Right renal pelvis (tissue), 4 donors: ENCODE data around the gene MAPRE3. TPM values are rescaled to one million over a fixed set of nuclear protein-coding genes. Genes with fewer than 3 reads are reported as not detected.

Experiments
- polyA plus RNA-seq, 4 donors: library from polyadenylated mRNA; unstranded; fragments of 120-200 nt; gene quantifications; one replicate each; pipeline ENCODE4 v1.2.1, GENCODE V29; 2013; ENCODE audit not compliant: insufficient read length in 4 of 4

MAPRE3 gene
- polyA plus RNA-seq, 4 donors, result 13.8 to 16.8 (median 14.4) TPM

Other genes starting within 250 kb of the MAPRE3 start
- 10 to 100 TPM; 16.0 to 17.6 (median 16.1) TPM for gene SLC35F6, start 206.4 kb upstream of the MAPRE3 start, polyA plus RNA-seq
- 10 to 100 TPM; 14.9 to 18.9 (median 16.3) TPM for gene CENPA, start 184.6 kb upstream of the MAPRE3 start, polyA plus RNA-seq
- 1 to 10 TPM; 5.7 to 8.5 (median 6.5) TPM for gene DPYSL5, start 122.5 kb upstream of the MAPRE3 start, polyA plus RNA-seq
- gene TMEM214, start 62.3 kb downstream of the MAPRE3 start, polyA plus RNA-seq, result 10 to 100 TPM; 56.9 to 71.4 (median 62.4) TPM
- gene AGBL5, start 81.0 kb downstream of the MAPRE3 start, polyA plus RNA-seq, result 10 to 100 TPM; 62.1 to 65.4 (median 63.9) TPM
- gene OST4, start 101.0 kb downstream of the MAPRE3 start, polyA plus RNA-seq, result 100 to 1,000 TPM; 242 to 277 (median 260) TPM
- 100 to 1,000 TPM in 1 of 4 donors, 10 to 100 TPM in 3; 61.5 to 121 (median 86.3) TPM for gene EMILIN1, start 108.0 kb downstream of the MAPRE3 start, polyA plus RNA-seq
- gene KHK, start 116.1 kb downstream of the MAPRE3 start, polyA plus RNA-seq, result 10 to 100 TPM; 43.9 to 59.9 (median 51.2) TPM
- gene CGREF1, start 148.5 kb downstream of the MAPRE3 start, polyA plus RNA-seq, result 1 to 10 TPM; 4.6 to 7.5 (median 6.1) TPM
- gene ABHD1, start 153.2 kb downstream of the MAPRE3 start, polyA plus RNA-seq, result 1 to 10 TPM; 1.2 to 2.1 (median 1.3) TPM
- 10 to 100 TPM; 46.4 to 56.9 (median 51.4) TPM for gene PREB, start 164.0 kb downstream of the MAPRE3 start, polyA plus RNA-seq
- under 1 TPM in 1 of 4 donors, not detected in 3; 0.04 TPM for gene PRR30, start 168.8 kb downstream of the MAPRE3 start, polyA plus RNA-seq
- gene TCF23, start 178.4 kb downstream of the MAPRE3 start, polyA plus RNA-seq, result under 1 TPM; 0.46 to 0.79 (median 0.59) TPM
- 100 to 1,000 TPM; 157 to 190 (median 171) TPM for gene ATRAID, start 241.4 kb downstream of the MAPRE3 start, polyA plus RNA-seq
- 10 to 100 TPM; 31.5 to 39.6 (median 37.7) TPM for gene SLC5A6, start 241.6 kb downstream of the MAPRE3 start, polyA plus RNA-seq
- 10 to 100 TPM; 36.0 to 47.7 (median 42.1) TPM for gene CAD, start 246.7 kb downstream of the MAPRE3 start, polyA plus RNA-seq